ENCODE results near the gene CCHCR1. TPM values are rescaled to one million over a fixed set of nuclear protein-coding genes. Genes with fewer than 3 reads are reported as not detected.
A peak's percentile ranks its signal among the peaks of the same experiment; 100 is the strongest.

Gene CCHCR1
- total RNA-seq, 1 experiment from 2014 or later = 45.5 TPM

GRCh38 chr6:31193206-31193605 is 35.6 kb upstream of the CCHCR1 start:
- no CpG with 5 or more reads among the region's 8 CpGs for WGBS (ENCODE audit: extremely low coverage, insufficient read length, low lambda C conversion rate)
- H3K9me3 Mint-ChIP-seq = peaks cover 4 to 10% of the 10 kb centered on the region in 2 experiments
- no peaks in the 10 kb centered on the region for H3K79me1 ChIP-seq (ENCODE audit: insufficient read depth, low read depth, low read length, poor library complexity, severe bottlenecking)
- no peak overlapping the region for H2AFZ ChIP-seq (ENCODE audit: low read length)
- H4K91ac ChIP-seq (ENCODE audit: insufficient read length, low read depth, low read length) = no peak overlapping the region
- no peak overlapping the region for H3K4ac ChIP-seq (ENCODE audit: low read depth, low read length)
- no peaks in the 10 kb centered on the region for H3K9me3 ChIP-seq (ENCODE audit: control insufficient read depth, low read depth, low read length)
- peaks cover 10 to 13% of the 10 kb centered on the region in 2 experiments for H3K4me1 Mint-ChIP-seq
- H4K20me1 ChIP-seq (ENCODE audit: control insufficient read depth, insufficient read depth, insufficient read length) = no peaks in the 10 kb centered on the region
- peaks cover 7 to 16% (median 9%) of the 10 kb centered on the region in 3 experiments for H3K36me3 Mint-ChIP-seq (ENCODE audit: insufficient read depth in 1 of 3, low read depth in 3 of 3)
- no peaks in the 10 kb centered on the region; the same call in 1 of the 2 replicates for H3K27me3 Mint-ChIP-seq (ENCODE audit: low read depth)
- no peak overlapping the region for H3K4me2 ChIP-seq (ENCODE audit: insufficient read depth, insufficient read length, low read length)
- no peak overlapping the region for H2BK20ac ChIP-seq (ENCODE audit: low read depth, low read length, poor library complexity, severe bottlenecking)
- H3T11ph ChIP-seq (ENCODE audit: low read length) = no peak overlapping the region
- H3K9ac ChIP-seq (ENCODE audit: extremely low read depth, insufficient read length, low read length) = no peak overlapping the region
- no peak overlapping the region for H2BK5ac ChIP-seq (ENCODE audit: insufficient read length, low read length)
- no peaks in the 10 kb centered on the region for H3K27me3 ChIP-seq (ENCODE audit: insufficient read depth, low read length)
- H4K8ac ChIP-seq (replicated peaks; ENCODE audit: insufficient read length, low read depth, low read length) = no peak overlapping the region
- H3K14ac ChIP-seq (ENCODE audit: insufficient read depth, low read length) = no peak overlapping the region
- H2BK120ac ChIP-seq (ENCODE audit: low read depth, low read length, poor library complexity, severe bottlenecking) = no peak overlapping the region
- H3K18ac ChIP-seq (ENCODE audit: insufficient read length, low read depth, low read length) = no peak overlapping the region
- no peak overlapping the region; a peak in 1 of 5 replicates for H3K4me3 Mint-ChIP-seq
- 0 out of 3 replicates have a peak, but pooled peaks have one; percentile 17 for TF ChIP-seq CTCF (conservative IDR thresholded peaks at IDR 0.05)
- H3K23ac ChIP-seq (ENCODE audit: insufficient read length, low read depth, low read length) = no peak overlapping the region
- H2BK15ac ChIP-seq (ENCODE audit: low read depth, low read length) = no peak overlapping the region
- no peak overlapping the region for H3K27ac ChIP-seq (ENCODE audit: insufficient read length, low read depth, low read length)
- H2AK5ac ChIP-seq (ENCODE audit: insufficient read length, low read length) = no peak overlapping the region
- no peaks in the 10 kb centered on the region for H3K4me1 ChIP-seq (ENCODE audit: insufficient read depth, low read length)
- peaks cover 4% of the 10 kb centered on the region for H3K23me2 ChIP-seq (ENCODE audit: insufficient read length, low read depth, low read length, poor library complexity, severe bottlenecking)
- no peak overlapping the region for H2BK12ac ChIP-seq (ENCODE audit: insufficient read length, low read depth, low read length)
- DNase-seq = no peak
- H3K27ac Mint-ChIP-seq = no peak overlapping the region
- no peak overlapping the region for H4K5ac ChIP-seq (ENCODE audit: insufficient read length, low read depth, low read length)
- H3K79me2 ChIP-seq (ENCODE audit: insufficient read depth, low read length) = no peaks in the 10 kb centered on the region
- no peak overlapping the region for H3K56ac ChIP-seq (ENCODE audit: insufficient read length, low read depth, low read length)
